Smooth muscle cell of the brain vasculature (primary cell): ENCODE results near the gene CARMIL3.
"Not testable (repeated sequence)": the region's sequence is repeated elsewhere in the genome, so short reads cannot be mapped to it uniquely, and the experiment has no call there.

Experiments used
- DNase-seq: peaks from one replicate; pipeline ENCODE4 v3.0.0-alpha.2; 2012; ENCODE audit warnings: low read depth, low spot score

The CARMIL3 gene

GRCh38 chr14:24095271-24096068, 43.7 kb downstream of the CARMIL3 start:
- no peak for DNase-seq

DNA sequence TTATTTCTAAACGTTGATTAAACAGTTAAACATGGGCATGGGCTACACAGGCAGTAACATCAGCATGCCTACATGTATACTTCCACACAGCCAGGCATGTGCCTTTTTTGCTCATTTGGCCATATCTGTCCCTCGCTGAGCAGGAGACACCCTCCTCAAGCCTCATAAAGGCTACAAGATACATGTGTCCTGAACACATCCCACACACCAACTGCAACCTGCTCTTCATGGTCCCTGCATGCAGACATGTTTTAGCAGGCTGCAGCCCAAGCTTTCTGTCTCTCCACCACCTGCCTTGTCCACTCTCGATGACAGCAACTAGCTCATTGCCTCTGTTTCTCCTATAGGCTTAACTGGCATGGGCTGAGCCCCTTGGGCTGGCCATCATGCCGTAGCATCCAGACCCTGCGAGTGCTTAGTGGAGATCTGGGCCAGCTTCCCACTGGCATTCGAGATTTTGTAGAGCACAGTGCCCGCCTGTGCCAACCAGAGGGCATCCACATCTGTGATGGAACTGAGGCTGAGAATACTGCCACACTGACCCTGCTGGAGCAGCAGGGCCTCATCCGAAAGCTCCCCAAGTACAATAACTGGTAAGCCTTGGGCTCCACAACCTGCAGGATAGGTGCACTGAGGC, 44.9 kb downstream of the CARMIL3 start:
- no peak for DNase-seq

- no peak for DNase-seq
Observed at GRCh38 chr14:24098229-24098926, 46.6 kb downstream of the CARMIL3 start.

GRCh38 chr14:24098927-24099813, 47.4 kb downstream of the CARMIL3 start:
- DNase-seq: no peak

- DNase-seq: no peak
Observed at GRCh38 chr14:24100197-24100981, 48.6 kb downstream of the CARMIL3 start.

DNA sequence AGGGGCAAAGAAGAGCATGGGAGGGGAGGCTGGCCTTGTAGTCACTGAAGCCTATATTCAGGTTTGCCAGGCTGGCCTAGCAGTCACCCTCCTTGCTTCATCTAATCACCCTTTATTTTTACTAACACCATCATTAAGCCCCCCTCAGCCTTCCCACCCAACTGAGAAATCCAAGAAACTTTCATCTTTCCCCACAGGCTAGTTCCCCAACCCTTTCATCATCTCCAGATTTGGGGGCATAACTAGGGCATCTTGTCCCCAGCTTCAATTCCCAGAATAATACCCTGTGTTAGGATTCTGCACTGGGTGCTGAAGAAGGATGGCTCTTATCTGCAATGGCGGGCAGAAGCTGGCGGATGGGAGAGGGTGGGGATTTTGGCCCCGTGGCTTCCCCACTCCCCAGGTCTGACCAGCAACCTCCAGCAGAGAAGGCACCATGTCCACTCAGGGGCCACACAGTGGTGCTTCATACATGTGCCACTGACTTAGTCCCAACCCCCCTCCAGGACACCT, 49.2 kb downstream of the CARMIL3 start:
- no peak for DNase-seq

DNA sequence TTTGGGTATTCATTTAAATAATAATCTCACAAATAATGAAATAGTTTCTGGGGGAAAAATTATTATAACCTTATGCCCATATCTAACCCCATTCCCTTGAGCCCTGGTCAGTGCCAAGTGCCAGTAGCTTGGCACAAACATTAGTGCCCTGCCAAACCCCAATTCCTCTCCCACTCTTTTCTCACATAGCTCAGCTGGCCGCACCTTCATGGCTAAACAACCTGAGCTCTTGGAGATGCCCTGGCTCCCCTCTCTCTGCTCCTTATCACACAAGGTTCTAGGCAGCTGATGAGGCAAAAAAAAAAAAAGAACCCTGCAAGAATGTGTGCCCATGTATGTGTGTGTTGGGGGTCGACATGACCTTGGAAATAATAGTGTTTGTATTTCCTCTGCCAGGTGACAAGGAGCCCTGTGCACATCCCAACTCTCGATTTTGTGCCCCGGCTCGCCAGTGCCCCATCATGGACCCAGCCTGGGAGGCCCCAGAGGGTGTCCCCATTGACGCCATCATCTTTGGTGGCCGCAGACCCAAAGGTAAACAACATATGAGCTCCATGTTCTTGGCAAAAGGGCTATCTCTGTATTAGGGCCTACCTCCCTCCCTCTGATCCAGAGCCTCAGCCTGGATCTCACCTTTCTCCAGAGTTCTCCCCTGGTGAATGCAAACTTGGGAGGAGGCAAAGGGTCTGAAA, 50.7 kb downstream of the CARMIL3 start:
- no peak for DNase-seq

DNA sequence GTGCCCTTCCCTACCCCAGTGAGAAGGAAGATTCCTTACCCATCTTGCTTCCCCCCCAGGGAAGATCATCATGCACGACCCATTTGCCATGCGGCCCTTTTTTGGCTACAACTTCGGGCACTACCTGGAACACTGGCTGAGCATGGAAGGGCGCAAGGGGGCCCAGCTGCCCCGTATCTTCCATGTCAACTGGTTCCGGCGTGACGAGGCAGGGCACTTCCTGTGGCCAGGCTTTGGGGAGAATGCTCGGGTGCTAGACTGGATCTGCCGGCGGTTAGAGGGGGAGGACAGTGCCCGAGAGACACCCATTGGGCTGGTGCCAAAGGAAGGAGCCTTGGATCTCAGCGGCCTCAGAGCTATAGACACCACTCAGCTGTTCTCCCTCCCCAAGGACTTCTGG, 51.6 kb downstream of the CARMIL3 start:
- DNase-seq: no peak

- DNase-seq: not testable (repeated sequence)
Observed at GRCh38 chr14:24105609-24106239, 53.9 kb downstream of the CARMIL3 start.

DNA sequence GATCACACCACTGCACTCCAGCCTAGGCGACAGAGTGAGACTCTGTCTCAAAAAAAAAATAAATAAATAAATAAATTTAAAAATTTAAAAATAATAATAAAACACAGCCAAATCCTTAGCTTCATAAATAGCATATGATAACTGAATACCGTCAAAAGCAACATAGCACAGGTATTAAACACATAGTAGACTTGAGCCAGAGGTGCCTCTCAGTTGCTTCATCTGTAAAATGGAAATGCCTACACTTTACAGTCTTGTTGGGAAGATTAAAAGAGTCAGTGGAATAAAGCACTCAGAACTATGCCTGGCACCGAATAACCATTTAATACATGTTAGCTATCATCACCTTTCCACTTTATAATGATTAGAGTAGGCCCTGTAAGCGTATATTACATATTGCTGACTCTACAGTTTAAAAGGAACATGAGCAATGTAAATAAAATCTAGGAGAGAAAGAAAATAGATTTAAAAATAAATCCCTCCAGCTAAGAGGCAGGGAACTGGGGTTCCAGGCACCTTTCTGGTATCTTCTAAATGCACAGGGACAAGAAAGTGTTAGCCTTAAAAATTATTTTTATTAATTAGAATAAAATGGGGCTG, 55.0 kb downstream of the CARMIL3 start:
- DNase-seq: no peak

GRCh38 chr14:24108336-24108874, 56.6 kb downstream of the CARMIL3 start:
- DNase-seq: no peak

DNA sequence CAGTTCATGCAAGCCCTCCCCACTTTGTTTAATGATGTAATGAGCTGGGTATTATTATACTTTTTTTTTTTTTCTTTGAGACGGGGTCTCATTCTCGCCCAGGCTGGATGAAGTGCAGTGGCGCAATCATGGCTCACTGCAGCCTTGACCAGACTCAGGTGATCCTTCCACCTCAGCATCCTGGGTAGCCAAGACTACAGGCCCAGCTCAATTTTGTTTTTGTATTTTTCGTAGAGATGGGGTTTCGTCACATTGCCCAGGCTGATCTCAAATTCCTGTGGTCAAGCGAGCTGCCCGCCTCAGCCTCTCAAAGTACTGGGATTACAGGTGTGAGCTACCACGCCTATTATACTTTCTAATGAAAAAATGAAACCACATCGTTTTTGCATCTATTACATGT, 58.3 kb downstream of the CARMIL3 start:
- no peak for DNase-seq

DNA sequence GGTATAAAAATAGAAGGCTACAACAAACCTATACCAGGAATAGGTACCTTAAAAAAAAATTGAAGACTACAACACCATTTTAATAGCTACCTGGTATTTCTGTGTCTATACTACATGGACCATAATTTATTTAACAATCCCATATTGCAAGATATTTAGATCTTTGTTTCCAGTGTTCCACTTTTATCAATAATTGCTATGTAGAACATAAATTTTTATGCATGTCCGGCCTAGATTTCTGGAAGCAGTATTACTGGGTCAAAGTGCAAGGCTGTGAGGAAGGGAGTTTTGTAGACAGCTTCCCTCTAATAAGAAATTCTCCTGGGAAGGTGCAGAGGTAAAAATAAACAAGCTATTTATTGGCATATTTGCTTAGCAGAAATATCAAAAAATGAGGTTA, 58.7 kb downstream of the CARMIL3 start:
- no peak for DNase-seq

- DNase-seq: no peak
Observed at GRCh38 chr14:24113379-24113800, 61.6 kb downstream of the CARMIL3 start.

GRCh38 chr14:24113801-24114531, 62.2 kb downstream of the CARMIL3 start:
- peak; percentile 54 for DNase-seq

- DNase-seq: peak; percentile 98
Observed at GRCh38 chr14:24114532-24115421, 63.0 kb downstream of the CARMIL3 start, which contains the start of the genes DCAF11 and NRL. TSS of gene DCAF11 (plus strand) at chr14:24114777. CDS start at chr14:24115595, 818 bp downstream. TSS of gene NRL (minus strand) at chr14:24114949. CDS start at chr14:24082848, 32,101 bp downstream.
